Breast epithelium (tissue), 4 donors: Measurements from ENCODE around the gene ARHGAP30. TPM values are rescaled to one million over a fixed set of nuclear protein-coding genes. Genes with fewer than 3 reads are reported as not detected.

Experiments used
- DNase-seq, 2 donors: peaks; one replicate each; pipeline ENCODE4 v3.0.0-alpha.2; 2019; ENCODE audit warnings: low spot score in 2 of 2
- H3K27ac ChIP-seq, 2 donors: fragments of 200-600 bp; sonication (generic) in 1 of 2; one replicate each; pipeline ENCODE4 v1.5.1; 2016 to 2019; ENCODE audit warnings: mild to moderate bottlenecking in 1 of 2
- H3K27me3 ChIP-seq, 2 donors: fragments of 200-600 bp; sonication (generic) in 1 of 2; one replicate each; pipeline versions ENCODE4 v1.5.1 to v1.6.0; 2017 to 2019; ENCODE audit warnings: control low read depth in 1 of 2, mild to moderate bottlenecking in 1 of 2
- H3K36me3 ChIP-seq: fragments of 200-600 bp; one replicate; pipeline ENCODE4 v1.5.1; 2019
- H3K4me1 ChIP-seq, 2 donors: fragments of 200-600 bp; sonication (generic); one replicate each; pipeline ENCODE4 v1.5.1; 2016 to 2019; ENCODE audit warnings: control low read depth in 1 of 2
- H3K4me3 ChIP-seq, 3 donors: fragments of 200-600 bp; sonication (generic); 1 replicate in 2 of 3; 2 replicates in 1 of 3; pipeline ENCODE4 v1.5.1; 2016 to 2019; ENCODE audit warnings: mild to moderate bottlenecking in 3 of 3, moderate library complexity in 2 of 3
- H3K9me3 ChIP-seq, 2 donors: fragments of 200-600 bp; sonication (generic) in 1 of 2; one replicate each; pipeline ENCODE4 v1.5.1; 2016 to 2019; ENCODE audit warnings: control low read depth in 1 of 2
- POLR2A ChIP-seq: fragments of 450-650 bp; IDR thresholded peaks from one replicate; pipeline ENCODE4 v1.6.1; 2016; ENCODE audit warnings: antibody characterized with exemption, mild to moderate bottlenecking, moderate library complexity
- POLR2AphosphoS5 ChIP-seq, 3 donors: sonication (generic); formaldehyde crosslinking; IDR thresholded peaks; one replicate each; pipeline ENCODE4 v1.6.1; 2017; ENCODE audit warnings: antibody characterized with exemption in 3 of 3
- intact Hi-C: fragments of 100-400 bp; cut with DNase I; formaldehyde crosslinking; loops from one replicate; pipeline ENCODE4 v1.15.1; 2023; ENCODE audit warnings: low total_unique reads
- total RNA-seq, 3 donors: library from RNA; depleted of rRNA; stranded (reverse); fragments of >200 nt; gene quantifications; one replicate each; pipeline ENCODE4 v1.1.0, GENCODE V29; 2016
- TF ChIP-seq, protein P1 (sequence below), 3 donors: fragments of 450-650 bp; IDR thresholded peaks; one replicate each; pipeline ENCODE4 v1.5.1; 2016 to 2017; ENCODE audit warnings: antibody characterized with exemption in 3 of 3, mild to moderate bottlenecking in 3 of 3, moderate library complexity in 3 of 3

Gene ARHGAP30
- total RNA-seq, 3 donors from 2014 or later = 5.2 to 16.5 (median 7.9) TPM

DNA sequence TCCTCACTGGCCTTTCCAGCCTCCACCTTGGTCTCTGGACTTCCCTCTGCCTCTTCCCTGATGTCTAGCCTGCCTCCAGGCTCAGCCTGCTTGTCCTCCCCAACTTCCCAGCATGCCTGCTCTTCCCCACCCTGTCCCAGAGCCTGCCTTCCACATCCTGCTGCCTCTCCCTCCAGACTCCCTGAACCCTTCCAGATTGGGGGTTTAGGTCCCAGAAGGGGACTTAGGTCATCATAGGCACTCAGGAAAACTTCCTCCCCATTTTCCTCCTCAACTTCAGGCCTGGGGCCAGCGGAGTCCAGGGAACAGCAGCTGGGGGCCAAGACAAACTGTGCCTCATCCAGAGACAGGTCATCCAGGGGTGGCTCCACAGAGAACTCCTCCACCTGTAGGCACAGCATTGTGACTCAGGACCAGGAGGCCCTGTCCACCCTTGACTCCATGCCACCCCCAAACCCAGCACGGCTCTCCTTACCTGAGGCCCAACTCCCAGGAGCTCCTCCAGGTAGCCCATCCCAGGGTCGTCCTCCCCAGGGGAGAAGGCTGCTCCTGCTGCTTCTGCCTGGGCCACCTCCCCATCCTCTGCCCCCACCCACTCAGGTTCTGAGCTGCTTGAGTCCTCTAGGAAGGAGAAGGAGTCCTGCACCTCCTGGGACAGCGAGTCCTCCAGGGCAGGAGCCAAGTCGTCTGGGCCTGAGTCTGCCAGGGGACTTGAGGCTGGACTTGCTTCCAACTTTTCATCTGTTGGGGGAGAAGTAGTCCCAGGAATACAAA is 20.6 kb downstream of the ARHGAP30 start:
- Histone ChIP-seq H3K27ac (no peak overlapping the region), H3K4me3 (no peak overlapping the region), H3K4me1 (no peaks in the 10 kb centered on the region), H3K27me3 (no peaks in the 10 kb centered on the region), H3K36me3 (no peaks in the 10 kb centered on the region), H3K9me3 (no peaks in the 10 kb centered on the region)
- no peak for DNase-seq
- intact Hi-C loops = no loop called here
- TF ChIP-seq, protein P1, sequence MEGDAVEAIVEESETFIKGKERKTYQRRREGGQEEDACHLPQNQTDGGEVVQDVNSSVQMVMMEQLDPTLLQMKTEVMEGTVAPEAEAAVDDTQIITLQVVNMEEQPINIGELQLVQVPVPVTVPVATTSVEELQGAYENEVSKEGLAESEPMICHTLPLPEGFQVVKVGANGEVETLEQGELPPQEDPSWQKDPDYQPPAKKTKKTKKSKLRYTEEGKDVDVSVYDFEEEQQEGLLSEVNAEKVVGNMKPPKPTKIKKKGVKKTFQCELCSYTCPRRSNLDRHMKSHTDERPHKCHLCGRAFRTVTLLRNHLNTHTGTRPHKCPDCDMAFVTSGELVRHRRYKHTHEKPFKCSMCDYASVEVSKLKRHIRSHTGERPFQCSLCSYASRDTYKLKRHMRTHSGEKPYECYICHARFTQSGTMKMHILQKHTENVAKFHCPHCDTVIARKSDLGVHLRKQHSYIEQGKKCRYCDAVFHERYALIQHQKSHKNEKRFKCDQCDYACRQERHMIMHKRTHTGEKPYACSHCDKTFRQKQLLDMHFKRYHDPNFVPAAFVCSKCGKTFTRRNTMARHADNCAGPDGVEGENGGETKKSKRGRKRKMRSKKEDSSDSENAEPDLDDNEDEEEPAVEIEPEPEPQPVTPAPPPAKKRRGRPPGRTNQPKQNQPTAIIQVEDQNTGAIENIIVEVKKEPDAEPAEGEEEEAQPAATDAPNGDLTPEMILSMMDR (IDR thresholded peaks at IDR 0.05) = no peak
- TF ChIP-seq POLR2AphosphoS5 (IDR thresholded peaks at IDR 0.05) (no peak), POLR2A (no peak)

DNA sequence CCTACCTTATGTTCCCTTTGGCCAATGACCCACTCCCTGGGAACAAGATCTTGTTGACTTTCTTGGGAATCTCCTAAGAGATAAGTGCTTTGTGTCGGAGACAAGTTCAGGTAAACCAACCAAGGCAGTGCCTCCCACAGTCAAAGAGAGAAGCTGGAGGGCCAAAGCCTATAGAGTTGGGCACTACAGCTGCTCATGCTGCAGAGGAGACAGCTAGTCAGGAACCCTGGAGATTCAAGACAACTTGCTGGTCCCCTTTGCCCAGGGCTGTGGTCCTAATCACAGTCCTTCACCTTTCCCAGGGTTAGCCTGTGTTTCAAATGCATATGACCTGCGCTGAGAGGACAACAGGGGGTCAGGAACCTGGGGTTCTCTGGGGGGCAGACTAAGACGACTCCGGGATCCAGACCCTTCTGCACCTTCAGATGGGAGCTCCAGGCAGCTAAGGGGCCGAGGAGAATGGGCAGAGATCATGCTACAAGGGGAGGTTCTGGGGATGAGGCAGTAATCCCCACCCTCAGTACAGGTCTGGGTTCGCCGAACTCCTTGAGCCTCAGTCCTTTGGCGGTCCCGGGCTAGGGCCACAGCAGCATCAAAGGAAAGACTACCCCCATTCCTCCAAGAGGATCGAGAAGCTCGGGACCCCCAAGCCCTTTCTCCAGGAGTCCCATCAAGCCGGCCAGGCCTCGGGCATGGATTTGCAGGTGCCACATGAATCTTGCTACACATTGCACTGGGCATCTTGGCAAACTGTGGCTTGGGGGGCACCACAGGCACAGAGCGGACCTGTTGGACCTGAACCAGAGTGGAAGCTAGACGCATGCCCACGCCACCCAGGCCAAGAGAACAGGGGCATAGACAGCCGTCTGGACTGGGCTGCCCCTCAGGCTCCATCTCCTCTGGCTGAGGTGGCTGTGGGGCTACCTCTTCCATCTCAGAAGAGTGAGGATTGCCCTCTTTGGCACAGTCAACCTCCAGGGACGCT is 22.0 kb downstream of the ARHGAP30 start:
- DNase-seq = no peak
- H3K4me1 ChIP-seq = no peaks in the 10 kb centered on the region
- intact Hi-C loops = no loop called here
- no peak overlapping the region for H3K4me3 ChIP-seq
- no peaks in the 10 kb centered on the region for H3K9me3 ChIP-seq
- H3K27ac ChIP-seq = no peak overlapping the region
- H3K36me3 ChIP-seq = no peaks in the 10 kb centered on the region
- TF ChIP-seq POLR2AphosphoS5 (IDR thresholded peaks at IDR 0.05) (no peak), POLR2A (no peak)
- TF ChIP-seq, protein P1 (IDR thresholded peaks at IDR 0.05) = no peak
- no peaks in the 10 kb centered on the region for H3K27me3 ChIP-seq

DNA sequence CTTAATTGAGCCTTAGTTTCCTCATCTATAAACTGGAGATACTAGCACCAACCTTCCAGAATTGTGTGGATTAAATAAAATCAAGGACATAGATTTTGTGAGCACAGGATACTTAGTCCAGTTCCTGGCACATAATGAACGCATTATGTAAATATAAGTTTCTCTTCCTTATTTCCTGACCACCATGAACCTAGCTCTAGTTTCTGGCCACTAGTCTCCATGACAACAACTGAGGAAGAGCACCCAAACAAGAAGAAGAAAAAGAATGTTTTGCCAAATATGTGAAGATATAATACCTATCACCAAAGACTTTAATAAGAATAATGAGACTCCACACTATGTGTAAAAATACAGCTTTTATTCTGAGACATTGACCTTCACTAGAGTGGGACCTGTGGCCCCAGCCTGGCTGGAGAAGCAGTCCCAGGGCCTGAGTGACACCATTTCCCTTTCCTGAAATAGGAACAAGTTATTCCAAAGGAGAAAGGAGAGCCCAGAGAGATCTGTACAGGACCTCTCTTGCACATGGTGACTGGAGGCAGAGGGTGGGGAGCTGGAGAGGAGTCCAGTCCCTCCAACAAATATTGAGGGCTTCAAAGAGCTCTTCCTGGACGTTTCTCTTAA is 23.0 kb downstream of the ARHGAP30 start:
- intact Hi-C loops = no loop called here
- no peaks in the 10 kb centered on the region for H3K36me3 ChIP-seq

DNA sequence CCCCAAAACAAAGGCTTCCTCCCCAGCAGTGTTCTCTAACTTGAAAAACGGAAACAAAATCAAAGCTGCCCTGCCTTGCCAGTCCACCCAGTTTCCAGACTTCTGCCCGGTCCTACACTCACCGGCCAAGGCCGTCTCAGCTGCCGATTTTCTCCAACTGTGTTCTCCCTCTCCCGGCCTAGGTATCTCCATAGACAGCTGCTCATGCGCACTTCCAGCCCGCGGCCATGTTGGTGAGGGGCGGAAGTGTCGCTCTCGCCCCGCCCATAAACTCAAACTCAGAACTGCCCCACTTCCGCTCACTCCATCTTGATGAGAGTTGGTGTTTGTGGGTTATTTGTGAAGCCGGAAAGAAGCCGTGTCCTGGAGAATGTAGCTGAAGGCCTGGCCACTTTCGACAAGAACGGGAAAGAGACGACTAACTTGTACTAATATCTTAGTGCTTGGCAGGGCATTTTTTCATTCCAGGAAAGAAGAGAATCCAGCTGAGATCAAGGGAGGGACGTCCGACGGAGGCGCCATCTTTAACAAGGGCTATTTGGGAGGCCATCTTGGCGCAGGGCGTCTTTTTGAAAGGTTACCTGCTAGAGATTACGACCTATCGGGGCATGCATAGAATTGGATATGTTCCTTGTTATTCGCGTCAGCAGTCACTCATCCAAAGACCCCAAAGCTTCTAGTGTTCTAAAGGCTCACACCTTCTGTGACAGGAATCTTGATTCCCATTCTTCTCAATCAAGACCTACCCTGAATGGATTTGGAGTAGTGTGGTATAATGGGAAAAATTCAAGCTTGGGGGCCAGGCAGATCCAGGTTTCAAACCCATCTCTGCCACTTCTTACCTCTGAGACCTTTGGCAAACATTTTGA is 23.7 kb downstream of the ARHGAP30 start, which contains the start of gene USF1:
Gene USF1 (minus strand): TSS at position 242 of the 869 bp plus-strand sequence. CDS start 2,702 bp downstream, outside the sequence.
- H3K9me3 ChIP-seq = no peaks in the 10 kb centered on the region
- no peaks in the 10 kb centered on the region for H3K36me3 ChIP-seq
- no peaks in the 10 kb centered on the region for H3K27me3 ChIP-seq
- intact Hi-C loops = no loop called here
- peak; percentile 93 to 95 for DNase-seq
- peak within 1 kb of the TSS; percentile 91 to 96 for H3K27ac ChIP-seq
- H3K4me3 ChIP-seq = peak within 1 kb of the TSS; percentile 81 to 94 (median 92)
- H3K4me1 ChIP-seq = no peaks in the 10 kb centered on the region
- TF ChIP-seq POLR2AphosphoS5 (IDR thresholded peaks at IDR 0.05) = peak; percentile 61 to 96 (median 88)
- TF ChIP-seq, protein P1 (IDR thresholded peaks at IDR 0.05) = peak in 1 of 3 donors; percentile 7
- TF ChIP-seq POLR2A = peak; percentile 71

More for the DNA sequence above, 23.0 kb downstream of the ARHGAP30 start:
- DNase-seq = no peak
- H3K27ac ChIP-seq = peak overlapping the region; percentile 91 to 96
- H3K27me3 ChIP-seq = no peaks in the 10 kb centered on the region
- peak overlapping the region; percentile 81 to 94 (median 92) for H3K4me3 ChIP-seq
- H3K9me3 ChIP-seq = no peaks in the 10 kb centered on the region
- H3K4me1 ChIP-seq = no peaks in the 10 kb centered on the region
- TF ChIP-seq, protein P1 (IDR thresholded peaks at IDR 0.05) = no peak
- TF ChIP-seq POLR2AphosphoS5 (IDR thresholded peaks at IDR 0.05) (no peak), POLR2A (no peak)
